Endothelial cell of umbilical vein (primary cell): Measurements from ENCODE around the gene GPR161. TPM values are rescaled to one million over a fixed set of nuclear protein-coding genes. Genes with fewer than 3 reads are reported as not detected.

ENCODE experiments used
- BruUV-seq: library from RNA; stranded (reverse); fragments of 400-500 nt; replicated peaks from 2 replicates; lab custom pipeline; 2021; lab: Mats Ljungman, UMichigan
- CTCF ChIA-PET: fragments of 300-600, 350-600 bp; sonication (Branson Sonifier 250); formaldehyde crosslinking; loops from one replicate; lab custom pipeline; 2021; ENCODE audit warnings: antibody characterized with exemption, inconsistent platforms; lab: Charles Lee
- POLR2A ChIA-PET: fragments of 300-600, 350-600 bp; sonication (Branson Sonifier 250); formaldehyde crosslinking; loops from one replicate; lab custom pipeline; 2021; ENCODE audit warnings: antibody characterized with exemption, inconsistent platforms; lab: Charles Lee
- DNase-seq: peaks from one replicate; pipeline ENCODE4 v3.0.0-alpha.2; 2011; ENCODE audit warnings: low read depth, low spot score
- FAIRE-seq: peaks from 2 replicates; lab custom pipeline; 2011; peaks lifted over from hg19 to GRCh38; lab: Jason Lieb, UNC
- H2AFZ ChIP-seq: 2 replicates; pipeline ENCODE4 v1.6.0; 2012; ENCODE audit warnings: low read depth, low read length, control low read depth, inconsistent platforms
- H3K27ac ChIP-seq: 2 replicates; pipeline ENCODE4 v1.5.1; 2011; ENCODE audit warnings: low read depth, mild to moderate bottlenecking, control low read depth, low read length, moderate library complexity; ENCODE audit not compliant: insufficient read depth
- H3K27me3 ChIP-seq, 2 experiments: 2 replicates each; pipeline versions ENCODE4 v1.6.0 to v1.6.1; 2011; ENCODE audit warnings: low read length in 2 of 2, mixed read lengths in 1 of 2; ENCODE audit not compliant: control insufficient read depth in 2 of 2, insufficient read depth in 2 of 2
- H3K36me3 ChIP-seq, 2 experiments: 2 replicates in 1 of 2; 3 replicates in 1 of 2; pipeline ENCODE4 v1.5.1; 2011; ENCODE audit warnings: low read length in 2 of 2, mild to moderate bottlenecking in 1 of 2, moderate library complexity in 1 of 2; ENCODE audit not compliant: control insufficient read depth in 2 of 2, insufficient read depth in 2 of 2; ENCODE audit errors: extremely low read depth in 1 of 2
- H3K4me1 ChIP-seq: 3 replicates; pipeline ENCODE4 v1.5.1; 2011; ENCODE audit warnings: mild to moderate bottlenecking, low read length; ENCODE audit not compliant: control insufficient read depth, insufficient read depth; ENCODE audit errors: extremely low read depth
- H3K4me2 ChIP-seq: 2 replicates; pipeline ENCODE4 v1.6.1; 2011; ENCODE audit warnings: low read length, control low read depth, mixed read lengths; ENCODE audit not compliant: insufficient read depth
- H3K4me3 ChIP-seq, 3 experiments: fragments of 200-600 bp in 1 of 3; sonication (generic), shearing (Covaris generic) in 1 of 3; replicated peaks in 1 of 3; 2 replicates each; pipeline ENCODE4 v1.5.1; 2011 to 2016; ENCODE audit warnings: control low read depth in 3 of 3, low read length in 3 of 3, mild to moderate bottlenecking in 2 of 3, inconsistent platforms in 1 of 3, low read depth in 1 of 3, moderate library complexity in 1 of 3; ENCODE audit not compliant: insufficient read depth in 1 of 3
- H3K79me2 ChIP-seq: 2 replicates; pipeline ENCODE4 v1.6.0; 2012; ENCODE audit warnings: low read length, inconsistent platforms; ENCODE audit not compliant: control insufficient read depth, insufficient read depth
- H3K9ac ChIP-seq: replicated peaks from 2 replicates; pipeline ENCODE3; 2011; ENCODE audit warnings: low read length, control low read depth; ENCODE audit not compliant: insufficient read depth; ENCODE audit errors: extremely low read depth
- H3K9me1 ChIP-seq: replicated peaks from 3 replicates; pipeline ENCODE4 v1.6.0; 2011; ENCODE audit warnings: mild to moderate bottlenecking, low read length; ENCODE audit not compliant: control insufficient read depth, insufficient read depth; ENCODE audit errors: extremely low read depth
- H3K9me3 ChIP-seq: replicated peaks from 2 replicates; pipeline ENCODE4 v1.5.1; 2012; ENCODE audit warnings: low read length, inconsistent platforms; ENCODE audit not compliant: control insufficient read depth, insufficient read depth
- H4K20me1 ChIP-seq: replicated peaks from 2 replicates; pipeline ENCODE3; 2011; ENCODE audit warnings: mild to moderate bottlenecking, low read length; ENCODE audit not compliant: control insufficient read depth, insufficient read depth; ENCODE audit errors: extremely low read depth
- CTCF ChIP-seq, 2 donors: IDR thresholded peaks; 1 replicate in 1 of 2; 2 replicates in 1 of 2; pipeline ENCODE4 v1.5.1; 2011; ENCODE audit warnings: low read length in 2 of 2, mild to moderate bottlenecking in 2 of 2, moderate library complexity in 2 of 2, control low read depth in 1 of 2, inconsistent platforms in 1 of 2, low read depth in 1 of 2; ENCODE audit not compliant: insufficient read depth in 1 of 2; ENCODE audit errors: extremely low read depth in 1 of 2
- EZH2 ChIP-seq: IDR thresholded peaks from 2 replicates; pipeline ENCODE4 v1.6.1; 2012; ENCODE audit warnings: borderline replicate concordance, low read depth, mild to moderate bottlenecking, moderate library complexity, low read length, inconsistent platforms; ENCODE audit not compliant: severe bottlenecking
- FOS ChIP-seq: IDR thresholded peaks from 2 replicates; pipeline ENCODE4 v1.6.1; 2011; ENCODE audit warnings: mild to moderate bottlenecking, low read length, moderate library complexity, borderline replicate concordance; ENCODE audit not compliant: insufficient read depth
- GATA2 ChIP-seq: IDR thresholded peaks from 2 replicates; pipeline ENCODE4 v1.7.0; 2011; ENCODE audit warnings: low read depth, mild to moderate bottlenecking, moderate library complexity, mixed read lengths, low read length; ENCODE audit not compliant: insufficient read length, insufficient read depth
- JUN ChIP-seq: IDR thresholded peaks from 2 replicates; pipeline ENCODE4 v1.6.1; 2011; ENCODE audit warnings: borderline replicate concordance, low read depth; ENCODE audit not compliant: insufficient read length, insufficient read depth
- MYC ChIP-seq: IDR thresholded peaks from one replicate; pipeline ENCODE4 v1.6.1; 2011; ENCODE audit warnings: mild to moderate bottlenecking, low read depth, low read length
- POLR2A ChIP-seq: IDR thresholded peaks from 2 replicates; pipeline ENCODE4 v1.6.1; 2012; ENCODE audit warnings: low read depth, mild to moderate bottlenecking, control low read depth, low read length
- dilution Hi-C: fragments of 300-500 bp; cut with MboI; formaldehyde crosslinking; loops from one replicate; pipeline ENCODE4 v1.15.0; 2019; ENCODE audit warnings: low sequenced_read_pairs; ENCODE audit not compliant: extremely low pct_ligation_motif_present
- intact Hi-C: fragments of 100-400 bp; cut with micrococcal nuclease; formaldehyde crosslinking; loops from one replicate; pipeline ENCODE4 v1.10.0; 2022
- polyA plus RNA-seq, 4 experiments: library from polyadenylated mRNA; depleted of rRNA in 3 of 4; stranded (reverse) in 3 of 4; unstranded in 1 of 4; fragments of >200 nt; gene quantifications; 2 replicates each; pipeline versions ENCODE4 v1.2.1 to v1.2.3, GENCODE V29; 2011 to 2012; ENCODE audit warnings: missing spikeins in 1 of 4
- total RNA-seq: library from RNA; stranded (reverse); gene quantifications from 2 replicates; pipeline ENCODE4 v1.2.3, GENCODE V29; 2021

Gene GPR161
- total and polyA plus RNA-seq, 2 donors (not counting 3 experiments of a cell fraction or from before 2014, with no cell fraction given): 34.7 to 36.5 TPM

GRCh38 chr1:168127503-168127902, 9.2 kb downstream of the GPR161 start:
- POLR2A ChIA-PET: no interaction called here
- intact Hi-C loops (no loop called here), dilution Hi-C loops (no loop called here)
- no peaks in the 10 kb centered on the region for H3K27me3 ChIP-seq
- H3K9me1 ChIP-seq: no peaks in the 10 kb centered on the region
- FAIRE-seq: no peak
- no peak overlapping the region for H3K9ac ChIP-seq
- peaks cover 2% of the 10 kb centered on the region for H3K79me2 ChIP-seq
- H3K4me2 ChIP-seq: no peak overlapping the region
- H3K36me3 ChIP-seq: no peaks in the 10 kb centered on the region
- no peaks in the 10 kb centered on the region for H3K9me3 ChIP-seq
- CTCF ChIA-PET: no interaction called here
- H3K27ac ChIP-seq: no peak overlapping the region
- TF ChIP-seq EZH2 (no peak), POLR2A (no peak), FOS (no peak), JUN (no peak), GATA2 (no peak), CTCF (IDR thresholded peaks at IDR 0.05; ENCODE audit: extremely low read depth in 1 of 2, insufficient read depth in 1 of 2, low read depth in 1 of 2, low read length in 2 of 2) (no peak), MYC (no peak)
- DNase-seq: no peak
- no TSS peak for BruUV-seq
- no peak overlapping the region for H3K4me3 ChIP-seq
- no peak overlapping the region for H2AFZ ChIP-seq
- no peaks in the 10 kb centered on the region for H3K4me1 ChIP-seq
- H4K20me1 ChIP-seq: no peaks in the 10 kb centered on the region
